GM19452 (cell line): ENCODE results near the gene USP13.

Experiments
- ATAC-seq: cut with Tn5 transposase; IDR thresholded peaks from one replicate; pipeline ENCODE4 v1.9.1; 2021; ENCODE audit not compliant: unreplicated experiment

The USP13 gene

DNA sequence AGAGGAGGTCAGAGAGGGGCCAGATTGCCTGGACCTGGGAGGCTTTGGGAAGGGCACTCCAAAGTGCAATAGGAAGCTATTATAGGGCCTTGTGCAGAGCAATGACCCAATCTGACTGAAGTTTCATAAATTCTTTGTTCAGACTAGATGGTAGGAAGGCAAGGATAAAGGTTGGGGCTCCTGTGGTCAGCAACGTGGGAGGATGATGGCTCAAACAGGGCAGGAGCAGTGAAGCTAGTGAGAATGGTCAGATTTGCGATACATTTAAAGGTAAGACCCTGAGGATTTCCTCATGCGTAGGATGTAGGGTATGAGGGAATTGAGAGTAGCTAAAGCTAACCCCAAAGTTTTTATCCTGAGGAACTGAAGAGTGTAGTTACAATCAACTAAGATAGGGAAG lies 139.0 kb downstream of the USP13 start:
- no peak for ATAC-seq

DNA sequence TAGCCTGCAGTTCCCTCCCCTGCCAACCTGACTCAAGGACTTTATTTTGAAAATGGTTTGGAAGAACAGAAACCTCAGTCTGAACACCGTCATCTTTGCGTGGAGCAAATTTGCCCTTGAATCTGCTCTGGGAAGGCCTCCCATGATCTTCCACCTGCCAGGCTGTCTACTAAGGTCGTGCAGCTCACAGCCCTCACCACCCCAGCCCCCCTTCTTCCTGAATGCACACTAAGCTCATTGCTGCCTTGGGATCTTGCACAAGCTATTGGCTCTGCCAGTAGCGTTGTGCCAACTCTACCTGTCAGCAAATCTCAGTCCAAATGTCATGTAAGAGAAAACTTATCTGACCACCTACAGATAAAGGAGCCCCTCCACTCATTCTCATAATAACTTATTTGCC lies 141.5 kb downstream of the USP13 start:
- no peak for ATAC-seq

DNA sequence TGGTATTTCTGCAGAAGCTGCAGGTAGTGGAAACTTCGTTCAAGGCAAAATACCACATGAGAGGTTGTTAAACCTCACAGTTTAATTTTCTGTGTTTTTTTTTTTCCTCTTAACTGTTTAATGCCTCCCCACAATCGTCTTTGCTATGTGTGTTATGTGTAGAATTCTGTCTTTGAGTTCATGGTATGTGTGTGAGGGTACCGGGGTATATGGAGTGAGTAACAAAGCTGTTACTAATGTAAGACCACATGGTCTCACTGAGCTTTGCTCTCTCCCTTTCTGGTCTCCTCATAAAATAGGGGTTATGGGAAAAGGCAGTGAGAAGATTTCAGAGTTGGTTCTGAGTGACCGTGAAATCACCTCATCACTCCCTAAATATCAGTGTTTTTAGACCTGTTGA lies 143.6 kb downstream of the USP13 start:
- no peak for ATAC-seq

DNA sequence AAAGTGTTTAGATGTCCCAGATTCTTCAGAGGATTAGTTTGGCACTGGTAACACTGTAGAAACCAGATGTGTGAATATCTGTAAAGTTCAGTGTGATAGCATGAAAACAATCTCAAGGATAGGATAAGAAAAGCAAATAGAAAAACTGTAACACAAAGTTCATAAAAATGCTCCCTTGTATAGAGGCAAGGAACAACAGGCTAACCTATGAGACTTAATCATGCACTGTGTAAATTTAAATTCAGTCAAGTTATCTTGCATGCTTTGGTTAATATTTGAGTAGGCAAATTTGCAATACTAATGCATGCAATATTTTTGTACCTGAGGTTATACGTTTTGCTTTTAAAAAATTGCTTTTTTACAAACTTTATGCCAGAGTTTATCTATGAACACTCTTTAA lies 144.4 kb downstream of the USP13 start:
- ATAC-seq = no peak

DNA sequence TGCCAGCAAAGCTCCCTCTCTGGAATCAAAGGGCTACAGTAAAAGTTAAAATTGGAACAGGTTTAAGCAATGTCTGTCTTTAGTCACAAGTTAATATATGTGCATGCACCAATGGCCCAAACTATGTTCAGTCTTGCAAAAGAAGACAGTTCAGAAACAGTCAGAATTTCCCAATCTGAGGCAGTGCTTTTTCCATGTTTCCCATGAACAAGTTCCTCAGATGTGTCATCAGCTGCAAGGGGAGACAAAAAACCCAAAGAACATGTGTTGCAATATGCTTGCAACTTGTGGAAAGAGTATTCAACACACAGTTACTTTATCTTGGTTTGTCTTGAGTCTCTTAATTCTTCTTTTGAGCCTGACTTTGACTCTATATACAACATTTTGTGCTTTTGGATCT lies 148.4 kb downstream of the USP13 start:
- ATAC-seq = no peak

DNA sequence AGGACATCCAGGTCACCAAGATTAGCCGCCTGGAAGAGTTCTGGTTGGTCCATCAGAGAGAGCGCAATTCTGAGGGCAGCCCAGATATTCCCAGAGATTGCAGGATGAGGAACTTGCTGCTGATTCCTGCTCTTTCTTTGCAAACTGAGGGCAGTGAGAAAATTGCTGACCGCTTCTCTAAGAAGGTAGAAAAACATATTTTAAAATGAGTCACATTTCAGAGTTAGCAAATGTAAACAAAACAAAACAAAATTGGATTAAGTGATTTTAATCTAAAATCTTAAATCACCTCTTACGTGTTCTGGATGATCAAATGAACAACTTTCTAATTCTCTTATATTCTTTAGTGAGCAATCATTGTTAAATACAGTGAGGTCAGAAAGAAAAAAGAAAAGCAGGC lies 149.0 kb downstream of the USP13 start:
- ATAC-seq = no peak

DNA sequence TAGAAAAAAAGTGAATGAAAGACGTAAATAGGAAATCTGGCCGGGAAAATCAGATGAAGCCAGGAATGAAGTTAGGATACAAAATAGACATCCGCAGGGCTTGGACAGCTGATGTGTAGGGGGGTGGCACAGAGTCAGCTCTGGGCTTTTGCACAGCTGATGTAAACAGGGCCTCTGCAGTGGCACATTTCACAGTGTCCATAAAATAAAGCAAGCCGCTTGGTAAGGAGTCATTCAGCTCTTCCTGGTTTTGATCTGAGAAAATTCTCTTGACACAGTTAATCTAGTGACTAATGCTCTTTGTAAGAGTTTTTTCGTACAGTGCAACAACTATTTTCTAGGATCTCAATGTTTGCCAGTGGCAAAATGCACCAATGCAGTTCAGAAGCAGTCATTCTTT lies 153.3 kb downstream of the USP13 start:
- no peak for ATAC-seq

DNA sequence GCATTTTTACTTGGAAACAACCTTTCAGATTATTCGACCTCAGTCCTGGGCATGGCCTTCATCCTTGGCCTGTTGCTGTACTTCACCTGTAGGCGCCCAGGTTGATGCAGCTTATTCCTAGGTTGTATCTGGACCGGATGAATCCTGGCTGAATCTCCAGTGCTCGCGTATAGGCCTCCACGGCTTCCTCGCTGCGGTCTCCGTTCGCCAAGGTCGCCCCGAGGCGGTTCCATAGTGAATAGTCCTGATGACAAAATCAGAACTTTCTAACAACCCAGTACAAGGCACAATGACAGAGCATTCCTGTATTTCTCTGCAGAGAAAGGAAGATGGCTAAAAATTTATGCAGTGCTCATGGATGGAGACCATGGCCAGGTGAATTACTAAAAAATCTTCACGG lies 154.7 kb downstream of the USP13 start:
- ATAC-seq = no peak

DNA sequence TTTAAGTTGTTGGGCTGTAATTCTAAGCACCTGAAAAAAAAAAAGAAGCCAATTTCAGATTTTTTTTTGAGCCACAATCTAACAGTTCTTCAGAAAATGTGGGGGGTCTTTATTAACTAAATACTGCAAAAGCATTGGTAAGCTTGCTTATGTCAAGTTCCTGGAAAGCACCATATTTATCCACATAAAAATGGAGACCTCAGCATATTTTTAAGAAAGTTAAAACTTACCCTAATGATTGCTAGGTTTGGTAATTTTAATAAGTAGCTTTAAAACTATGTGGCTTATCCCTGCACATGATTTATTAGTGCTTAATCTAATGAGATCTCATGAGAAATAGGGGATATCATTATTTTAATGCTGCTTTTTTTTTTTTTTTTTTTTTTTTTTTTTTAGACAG lies 156.8 kb downstream of the USP13 start:
- ATAC-seq = no peak

DNA sequence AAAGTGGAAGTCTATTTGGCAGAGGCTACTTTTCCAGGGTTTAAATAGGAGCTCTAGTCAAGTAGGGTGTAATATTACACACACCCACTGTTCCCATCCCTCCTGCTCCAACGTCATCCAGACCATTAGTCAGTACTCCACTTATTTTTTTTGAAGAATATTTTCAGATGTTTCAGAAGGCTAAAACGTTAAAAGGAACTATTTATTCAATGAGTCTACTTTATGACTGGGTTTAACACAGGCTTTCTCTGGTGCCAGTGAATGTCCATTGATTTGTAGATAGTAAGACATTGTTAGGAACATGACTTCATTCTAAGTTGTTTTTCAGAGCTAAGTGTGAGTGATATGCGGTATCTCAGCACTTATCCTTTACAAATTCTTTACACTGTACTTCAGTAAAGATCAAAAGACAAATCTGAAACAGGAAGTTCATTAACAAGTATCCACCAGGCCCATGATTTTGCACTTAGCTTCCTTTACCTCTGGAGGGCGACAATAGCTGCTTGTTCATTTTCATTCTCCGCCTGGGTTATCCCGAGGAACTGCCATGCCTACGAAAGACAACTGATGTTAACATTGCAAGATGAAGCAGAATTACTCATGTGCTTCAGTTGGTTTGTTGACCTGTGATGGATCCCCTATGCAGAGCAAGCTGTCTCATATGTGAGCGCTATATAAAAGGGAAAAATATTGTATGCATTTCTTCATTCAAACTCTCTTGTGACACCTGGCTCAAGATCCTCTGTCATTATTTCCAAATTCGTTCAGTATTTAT lies 158.7 kb downstream of the USP13 start:
- peak; percentile 84 for ATAC-seq

DNA sequence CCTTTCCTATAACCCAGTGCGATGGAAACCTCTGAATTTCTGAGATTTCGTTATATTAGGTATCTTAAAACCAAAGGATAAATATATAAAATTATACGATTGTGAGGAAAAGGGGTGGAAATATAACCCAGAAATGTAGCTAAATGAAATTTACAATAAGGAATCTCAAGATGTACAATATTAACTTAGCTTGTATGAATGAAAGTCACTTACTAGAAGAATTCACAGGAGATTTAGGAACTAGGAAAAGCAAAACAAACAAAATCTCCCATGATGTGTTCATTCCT lies 159.2 kb downstream of the USP13 start:
- no peak for ATAC-seq

DNA sequence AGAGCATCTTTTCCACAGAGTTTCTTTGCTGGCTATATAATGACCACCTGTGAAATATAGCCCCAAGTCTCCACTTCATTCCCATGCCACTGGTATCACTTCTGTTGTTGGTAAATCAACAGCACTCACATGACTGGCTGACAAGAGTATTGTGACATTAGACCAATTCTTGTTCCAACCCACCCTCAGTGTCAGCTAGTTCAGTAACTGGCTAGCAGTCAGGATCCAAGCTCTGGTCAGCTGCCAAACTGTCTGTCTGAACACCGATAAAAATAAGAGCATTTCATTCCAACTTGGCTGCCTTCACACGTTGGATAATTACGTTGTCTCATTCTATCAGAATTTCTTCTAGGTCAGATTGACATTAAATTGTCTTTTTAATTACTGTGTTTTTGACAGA lies 166.5 kb downstream of the USP13 start:
- ATAC-seq = no peak

DNA sequence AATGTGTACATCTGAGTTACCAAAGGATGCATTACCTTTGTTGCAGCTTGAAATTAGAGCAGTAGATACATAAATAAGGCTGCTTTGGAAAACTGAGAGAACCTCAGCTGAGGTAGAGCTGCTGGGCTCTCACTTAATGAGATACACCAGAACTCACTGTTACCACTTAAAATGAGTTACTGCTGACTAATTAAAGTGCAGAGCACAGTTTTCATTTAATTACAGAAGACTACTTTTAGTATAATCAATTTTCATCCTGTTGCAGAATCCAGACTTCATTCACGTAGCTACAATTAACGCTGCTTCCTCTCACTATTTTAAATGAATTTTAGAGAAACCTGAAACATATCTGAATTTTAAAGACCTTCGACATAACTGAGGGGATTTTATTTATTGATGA lies 169.5 kb downstream of the USP13 start:
- ATAC-seq = no peak

DNA sequence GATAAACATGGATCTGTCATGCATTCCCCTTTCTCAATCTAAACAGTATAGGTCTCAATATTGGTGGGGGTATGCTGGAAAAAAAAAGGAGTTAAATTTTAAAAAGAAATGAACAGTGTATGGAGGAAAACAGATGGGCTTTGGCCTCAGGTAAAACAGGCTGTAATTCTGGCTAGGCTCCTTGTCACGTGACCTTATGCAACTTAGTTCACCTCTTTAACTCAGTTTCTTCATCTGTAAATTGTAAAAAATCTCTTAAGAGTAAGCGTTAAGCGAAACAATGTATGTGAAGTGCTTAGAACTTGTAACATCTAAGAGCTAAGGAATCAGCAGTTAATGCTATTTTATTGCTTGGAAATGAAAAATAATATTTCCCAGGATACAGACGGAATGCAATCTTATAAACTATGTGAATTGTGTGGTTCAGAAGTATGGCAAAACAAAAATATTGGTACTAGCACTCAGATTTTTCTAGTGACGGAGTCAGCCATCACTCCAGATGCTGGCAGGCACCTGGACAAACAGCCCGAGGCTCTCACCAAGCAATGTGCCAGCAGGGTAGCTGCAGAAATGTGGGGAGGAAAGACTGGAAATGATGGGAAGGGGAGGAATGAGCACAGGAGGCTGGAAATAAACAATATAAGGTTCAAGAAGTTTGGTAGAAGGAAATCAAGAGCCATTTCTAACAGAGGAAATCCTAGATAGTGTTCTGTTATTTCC lies 172.8 kb downstream of the USP13 start:
- ATAC-seq = no peak

DNA sequence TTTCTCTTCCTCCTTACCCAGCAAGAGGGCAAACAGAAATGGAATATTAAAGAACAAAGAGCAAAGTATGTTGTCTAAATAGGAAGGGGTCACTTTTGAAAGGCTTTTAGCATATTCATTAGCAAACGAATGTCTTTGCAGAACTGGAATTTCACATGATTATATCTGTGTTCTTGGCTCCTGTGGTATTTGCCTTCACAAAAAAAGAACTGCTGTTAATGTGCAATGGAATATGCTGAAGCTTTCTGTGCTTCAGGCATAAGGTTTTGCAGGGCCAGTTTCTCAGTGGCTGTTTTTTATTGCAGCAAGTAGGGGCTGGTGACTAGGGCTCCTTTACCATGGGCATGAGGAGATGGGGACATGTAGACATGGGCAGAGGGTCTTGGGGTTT lies 173.4 kb downstream of the USP13 start:
- no peak for ATAC-seq

DNA sequence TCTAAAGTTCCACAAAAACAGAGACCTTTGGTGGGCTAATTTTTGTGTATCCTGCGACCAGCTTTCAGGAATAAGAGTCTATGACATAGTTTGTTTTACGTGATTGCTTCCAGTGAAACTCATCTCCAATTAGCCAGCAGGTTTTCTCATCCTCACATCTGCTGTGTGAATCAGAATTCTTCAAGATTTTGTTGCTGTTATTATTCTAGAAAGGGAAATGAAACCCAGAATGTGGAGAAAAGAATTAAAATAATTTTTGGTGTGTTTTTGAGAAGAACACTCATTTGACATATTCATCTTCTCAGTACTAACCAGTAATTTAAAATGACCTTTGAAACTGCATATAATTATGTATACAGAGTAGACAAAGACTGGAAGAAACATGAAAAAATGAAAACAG lies 175.9 kb downstream of the USP13 start:
- no peak for ATAC-seq

DNA sequence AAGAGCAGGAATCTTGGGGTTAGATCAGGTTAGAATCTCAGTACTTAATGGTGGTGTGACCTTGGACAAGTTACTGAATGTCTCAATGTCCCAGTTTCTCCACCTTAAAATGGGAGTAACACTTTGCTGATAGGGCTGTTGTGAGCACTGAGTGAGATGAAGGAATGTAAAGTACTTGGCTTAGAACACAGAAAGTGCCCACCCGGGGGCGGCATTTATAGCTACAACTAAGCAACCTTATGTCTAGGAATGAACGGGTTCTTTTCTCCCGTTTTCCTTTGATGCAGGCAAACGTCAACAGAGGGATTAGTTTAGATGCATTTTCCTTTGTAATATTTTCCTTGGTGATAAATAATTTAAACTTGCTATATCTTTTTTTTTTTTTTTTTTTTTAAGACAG lies 176.6 kb downstream of the USP13 start:
- no peak for ATAC-seq

DNA sequence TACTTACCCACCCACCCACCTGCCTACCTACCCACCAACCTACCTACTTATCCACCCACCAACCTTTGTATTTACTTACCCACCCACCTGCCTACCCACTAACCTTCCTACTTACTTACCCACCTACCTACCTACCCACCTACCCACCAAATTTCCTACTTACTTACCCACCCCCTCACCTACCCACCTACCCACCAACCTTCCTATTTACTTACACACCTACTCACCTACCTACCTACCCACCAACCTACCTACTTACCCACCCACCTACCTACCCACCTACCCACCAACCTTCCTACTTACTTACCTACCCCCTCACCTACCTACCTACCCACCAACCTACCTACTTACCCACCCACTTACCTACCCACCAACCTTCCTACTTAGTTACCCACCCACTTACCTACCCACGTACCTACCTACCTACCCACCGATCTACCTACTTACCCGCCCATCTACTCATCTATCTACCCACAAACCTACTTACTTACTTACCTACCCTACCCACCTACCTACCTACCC lies 179.6 kb downstream of the USP13 start:
- ATAC-seq = no peak

DNA sequence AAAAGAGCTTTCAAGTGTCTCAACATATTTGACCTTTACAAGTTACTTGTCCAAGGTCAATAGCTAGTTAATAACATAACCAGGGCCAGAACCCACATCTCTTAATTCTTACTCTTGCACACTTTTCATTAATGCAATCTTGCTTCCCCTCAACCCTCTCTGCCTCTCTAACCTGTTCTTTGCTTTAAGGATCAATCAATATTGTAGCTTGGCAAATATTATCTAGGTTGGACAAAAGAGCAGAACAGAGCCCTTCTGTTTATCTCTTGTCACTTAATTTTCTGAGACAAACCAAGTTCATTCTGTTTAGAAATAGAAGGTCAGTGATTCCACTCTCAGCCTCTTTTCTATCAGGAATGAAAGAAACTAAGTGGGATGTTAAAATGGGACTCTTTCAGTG lies 180.5 kb downstream of the USP13 start:
- ATAC-seq = no peak

DNA sequence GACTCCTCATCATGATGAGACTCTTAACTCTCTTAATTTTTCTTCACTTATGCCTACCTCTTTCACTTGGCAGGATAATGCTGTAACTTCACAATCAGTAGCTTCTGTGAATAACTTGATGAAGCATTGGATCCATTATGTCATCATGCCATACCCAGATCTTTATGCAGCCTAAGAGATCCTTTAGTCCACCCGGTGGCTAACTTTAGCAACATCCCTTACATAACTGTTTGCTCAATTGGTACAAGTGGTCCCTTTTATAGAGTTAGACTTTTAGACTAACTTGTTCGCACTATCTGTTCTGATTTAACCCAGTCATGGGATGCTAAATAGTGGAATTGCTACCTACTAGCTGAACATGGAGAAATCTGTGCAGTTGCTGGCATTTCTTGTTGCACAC lies 184.5 kb downstream of the USP13 start:
- no peak for ATAC-seq
